A549 (cell line): ENCODE measurements around the gene KIRREL1. TPM values are rescaled to one million over a fixed set of nuclear protein-coding genes. Genes with fewer than 3 reads are reported as not detected.
A peak's percentile ranks its signal among the peaks of the same experiment; 100 is the strongest.

Experiments
- ATAC-seq, 2 experiments: fragments of 200-7000 bp in 1 of 2; fragments of >200 bp in 1 of 2; cut with Nextera tagmentation in 1 of 2; cut with Tn5 transposase in 1 of 2; 3 replicates each; pipeline versions ENCODE4 v1.8.0 to v1.9.1; 2018 to 2020; ENCODE audit warnings: mild to moderate bottlenecking in 1 of 2, moderate library complexity in 1 of 2
- CTCF ChIA-PET: fragments of 300-600 bp; sonication (Branson Sonifier 250); formaldehyde crosslinking; extraction: SDS; loops from one replicate; lab custom pipeline; 2021; ENCODE audit warnings: antibody characterized with exemption, inconsistent platforms; lab: Yijun Ruan, JAX
- POLR2A ChIA-PET: fragments of 350-600 bp; formaldehyde crosslinking; extraction: SDS; loops from one replicate; lab custom pipeline; 2021; ENCODE audit warnings: antibody characterized with exemption, inconsistent platforms; lab: Yijun Ruan, JAX
- DNase-seq, 2 experiments: peaks; one replicate each; pipeline versions ENCODE4 v3.0.0 to v3.0.0-alpha.2; 2011 to 2016; ENCODE audit warnings: low read depth in 1 of 2, low spot score in 1 of 2
- FAIRE-seq: peaks from 2 replicates; lab custom pipeline; 2011; peaks lifted over from hg19 to GRCh38; lab: Jason Lieb, UNC
- H3K27ac ChIP-seq, 2 experiments: fragments of >200 bp; sonication (Bioruptor Twin); formaldehyde crosslinking; 3 replicates each; pipeline ENCODE4 v1.5.1; 2016 to 2017
- H3K4me1 ChIP-seq: fragments of >200 bp; sonication (Bioruptor Twin); formaldehyde crosslinking; 3 replicates; pipeline ENCODE4 v1.6.1; 2016
- H3K4me2 ChIP-seq: fragments of >200 bp; sonication (Bioruptor Twin); formaldehyde crosslinking; 3 replicates; pipeline ENCODE4 v1.6.1; 2016
- H3K4me3 ChIP-seq: fragments of >200 bp; sonication (Bioruptor Twin); formaldehyde crosslinking; 3 replicates; pipeline ENCODE4 v1.5.1; 2016
- H3K9me3 ChIP-seq: fragments of >200 bp; sonication (Bioruptor Twin); formaldehyde crosslinking; 3 replicates; pipeline ENCODE4 v1.6.1; 2016
- CBX2 ChIP-seq: fragments of 200-600 bp; sonication (generic); IDR thresholded peaks from 2 replicates; pipeline ENCODE4 v1.6.1; 2016; ENCODE audit warnings: low read depth, mild to moderate bottlenecking, borderline replicate concordance
- FOSL2 ChIP-seq, 2 experiments: fragments of 450-650 bp in 1 of 2; fragments of >200 bp in 1 of 2; sonication (Bioruptor Twin) in 1 of 2; formaldehyde crosslinking; IDR thresholded peaks; 2 replicates each; pipeline versions ENCODE4 v1.5.0 to v1.6.1; 2016 to 2020; ENCODE audit warnings: mild to moderate bottlenecking in 1 of 2, moderate library complexity in 1 of 2
- FOXS1 ChIP-seq: fragments of 250-450 bp; sonication (Bioruptor Pico); IDR thresholded peaks from 2 replicates; pipeline ENCODE4 v1.5.0; 2020; ENCODE audit warnings: mild to moderate bottlenecking, moderate library complexity
- HEYL ChIP-seq: fragments of 250-450 bp; sonication (Bioruptor Pico); IDR thresholded peaks from 2 replicates; pipeline ENCODE4 v1.8.0; 2021; ENCODE audit warnings: mild to moderate bottlenecking, moderate library complexity
- HOXA7 ChIP-seq: fragments of 250-450 bp; sonication (Bioruptor Pico); IDR thresholded peaks from 2 replicates; pipeline ENCODE4 v1.5.0; 2020; ENCODE audit warnings: mild to moderate bottlenecking, moderate library complexity
- HOXB5 ChIP-seq: fragments of 250-450 bp; sonication (Bioruptor Pico); IDR thresholded peaks from 2 replicates; pipeline ENCODE4 v1.5.0; 2020; ENCODE audit warnings: mild to moderate bottlenecking, moderate library complexity
- JUN ChIP-seq, 2 experiments: fragments of >200 bp; sonication (Bioruptor Twin); formaldehyde crosslinking; IDR thresholded peaks; 2 replicates in 1 of 2; 3 replicates in 1 of 2; pipeline ENCODE4 v1.6.1; 2016 to 2017
- JUNB ChIP-seq: fragments of >200 bp; sonication (Bioruptor Twin); formaldehyde crosslinking; IDR thresholded peaks from 2 replicates; pipeline ENCODE4 v1.6.1; 2016
- KDM5A ChIP-seq: fragments of 200-600 bp; sonication (generic); IDR thresholded peaks from 2 replicates; pipeline ENCODE4 v1.6.1; 2016; ENCODE audit warnings: antibody characterized with exemption, mild to moderate bottlenecking
- MAFK ChIP-seq: fragments of 450-650 bp; IDR thresholded peaks from 2 replicates; pipeline ENCODE4 v1.6.1; 2014; ENCODE audit not compliant: partially characterized antibody
- MAX ChIP-seq: IDR thresholded peaks from 2 replicates; pipeline ENCODE4 v1.6.1; 2012
- NPAS2 ChIP-seq: fragments of 250-450 bp; sonication (Bioruptor Pico); IDR thresholded peaks from 2 replicates; pipeline ENCODE4 v1.8.0; 2022; ENCODE audit warnings: mild to moderate bottlenecking, moderate library complexity, borderline replicate concordance
- POLR2A ChIP-seq: IDR thresholded peaks from 2 replicates; pipeline ENCODE4 v1.6.1; 2012; ENCODE audit warnings: mild to moderate bottlenecking, low read length
- RARB ChIP-seq: fragments of 250-450 bp; sonication (Bioruptor Pico); IDR thresholded peaks from 2 replicates; pipeline ENCODE4 v1.8.0; 2021; ENCODE audit warnings: mild to moderate bottlenecking, moderate library complexity
- RNF2 ChIP-seq: fragments of 200-600 bp; sonication (generic); IDR thresholded peaks from 2 replicates; pipeline ENCODE4 v1.6.1; 2016; ENCODE audit warnings: low read depth, mild to moderate bottlenecking, antibody characterized with exemption, moderate library complexity, borderline replicate concordance
- SMC3 ChIP-seq: fragments of >200 bp; sonication (Bioruptor Twin); formaldehyde crosslinking; IDR thresholded peaks from 3 replicates; pipeline ENCODE4 v1.6.1; 2018; ENCODE audit warnings: inconsistent platforms
- SREBF2 ChIP-seq: fragments of 450-650 bp; IDR thresholded peaks from 2 replicates; pipeline ENCODE4 v1.6.1; 2014; ENCODE audit warnings: mild to moderate bottlenecking, moderate library complexity
- TFCP2L1 ChIP-seq: fragments of 250-450 bp; sonication (Bioruptor Pico); IDR thresholded peaks from 2 replicates; pipeline ENCODE4 v1.5.0; 2021; ENCODE audit warnings: mild to moderate bottlenecking
- USF2 ChIP-seq: fragments of 450-650 bp; IDR thresholded peaks from 2 replicates; pipeline ENCODE4 v1.6.1; 2014; ENCODE audit warnings: antibody characterized with exemption
- ZNF302 ChIP-seq: fragments of 250-450 bp; sonication (Bioruptor Pico); IDR thresholded peaks from 2 replicates; pipeline ENCODE4 v1.9.0; 2021; ENCODE audit warnings: inconsistent platforms, mild to moderate bottlenecking, moderate library complexity
- WGBS: methylation state at CpG from one replicate; pipeline ENCODE4 v1.1.6; 2017; ENCODE audit errors: missing lambda C conversion rate; 5-methylcytosine and 5-hydroxymethylcytosine counted together
- polyA plus RNA-seq, 4 experiments: library from polyadenylated mRNA; depleted of rRNA in 3 of 4; stranded (reverse); fragments of >200 nt; fragmentation: RNase III in 1 of 4; extraction: RNeasy Plus Mini Kit Qiagen cat#74134 plus additional on column Dnase treatment in 1 of 4; gene quantifications; 2 replicates in 3 of 4; 3 replicates in 1 of 4; pipeline ENCODE4 v1.2.3, GENCODE V29; 2011 to 2017

KIRREL1 gene
- polyA plus RNA-seq, 2 of the 4 experiments (the other 2 are of a cell fraction), result 18.7 to 41.3 TPM

- TF ChIP-seq USF2 (no peak), ZNF302 (CRISPR knock-in tag) (no peak), CBX2 (no peak), NPAS2 (CRISPR knock-in tag) (no peak), RARB (CRISPR knock-in tag) (peak; percentile 68; the same call in 1 of the 2 replicates), FOSL2 (IDR thresholded peaks at IDR 0.05) (no peak), FOSL2 (CRISPR knock-in tag; IDR thresholded peaks at IDR 0.05) (no peak), MAX (no peak)
- ATAC-seq, result no peak
- no peak for FAIRE-seq
- Histone ChIP-seq H3K27ac (peak overlapping the region; percentile 75 to 87), H3K4me3 (no peak overlapping the region), H3K9me3 (peaks cover 14% of the 10 kb centered on the region; the same call in 2 of the 3 replicates), H3K4me2 (no peak overlapping the region), H3K4me1 (peaks cover 58% of the 10 kb centered on the region)
- CTCF ChIA-PET, result interaction anchor here (1.5 to 42.7 kb wide), 5 partner anchors 17 to 146 kb away, joined by 3 to 2212 read pairs (median 59); partner anchors contain the start of gene KIRREL1
- POLR2A ChIA-PET, result no interaction called here
- no peak for DNase-seq
These were observed 26.2 kb upstream of the KIRREL1 start for GRCh38 chr1:157967205-157967604.

GRCh38 chr1:157968508-157968907, 24.9 kb upstream of the KIRREL1 start:
- H3K4me1 ChIP-seq, result peaks cover 45% of the 10 kb centered on the region
- peaks cover 14% of the 10 kb centered on the region; the same call in 2 of the 3 replicates for H3K9me3 ChIP-seq
- no peak for TF ChIP-seq TFCP2L1 (CRISPR knock-in tag)
- TF ChIP-seq JUNB, result no peak
- TF ChIP-seq JUN (IDR thresholded peaks at IDR 0.05), result 0 out of 5 replicates have a peak, but pooled peaks of 1 of the 2 experiments have one; percentile 25
- TF ChIP-seq POLR2A, result no peak
- TF ChIP-seq FOXS1 (CRISPR knock-in tag), result no peak
- no peak for TF ChIP-seq NPAS2 (CRISPR knock-in tag)
- TF ChIP-seq SMC3, result no peak
- TF ChIP-seq RNF2, result no peak
- no peak for TF ChIP-seq HEYL
- TF ChIP-seq MAFK, result peak; percentile 76
- no peak for TF ChIP-seq HOXA7 (CRISPR knock-in tag)
- no peak for TF ChIP-seq KDM5A
- H3K4me2 ChIP-seq, result peak overlapping the region; percentile 63
- DNase-seq (peak; percentile 12 to 44), FAIRE-seq (no peak), ATAC-seq (peak; percentile 9 to 21; a peak in 5 of 6 replicates)
- H3K4me3 ChIP-seq, result no peak overlapping the region
- ChIA-PET CTCF (interaction anchor here (1.0 to 42.7 kb wide), 17 partner anchors 9 to 173 kb away, joined by 3 to 2212 read pairs (median 5); partner anchors contain the start of gene KIRREL1), POLR2A (interaction anchor here (0.5 to 0.6 kb wide), 2 partner anchors 25 to 1142 kb away, joined by 3 to 6 read pairs; no protein-coding TSS in a partner anchor)
- H3K27ac ChIP-seq, result peak overlapping the region; percentile 75 to 87
- 16% methylated on average over 7 of the region's 7 CpGs for WGBS

GRCh38 chr1:157968946-157969345, 24.5 kb upstream of the KIRREL1 start:
- Histone ChIP-seq H3K4me2 (peak overlapping the region; percentile 63), H3K4me1 (peaks cover 44% of the 10 kb centered on the region), H3K27ac (peak overlapping the region; percentile 75 to 87), H3K4me3 (no peak overlapping the region), H3K9me3 (peaks cover 14% of the 10 kb centered on the region; the same call in 2 of the 3 replicates)
- peak; percentile 89 for FAIRE-seq
- ChIA-PET CTCF (interaction anchor here (1.0 to 42.7 kb wide), 21 partner anchors 8 to 173 kb away, joined by 3 to 2212 read pairs (median 5); partner anchors contain the start of gene KIRREL1), POLR2A (interaction anchor here (0.5 kb wide), 1 partner anchor 24 kb away, joined by 6 read pairs; no protein-coding TSS in a partner anchor)
- WGBS, result 4% methylated on average over 2 of the region's 2 CpGs
- peak; percentile 10 to 37 for DNase-seq
- peak; percentile 66 to 67 for ATAC-seq
- no peak for TF ChIP-seq SREBF2
- no peak for TF ChIP-seq HOXB5
- no peak for TF ChIP-seq ZNF302 (CRISPR knock-in tag)
- TF ChIP-seq NPAS2 (CRISPR knock-in tag), result no peak
- 0 out of 5 replicates have a peak, but pooled peaks of 1 of the 2 experiments have one; percentile 21 for TF ChIP-seq JUN (IDR thresholded peaks at IDR 0.05)
